OCI-LY3 (cell line): Measurements from ENCODE around the gene WWOX.

Experiments used
- H2AFZ ChIP-seq: fragments of 200-600, 300-600 bp; shearing (Covaris generic); 2 replicates; pipeline ENCODE4 v1.6.0; 2014; ENCODE audit warnings: antibody characterized with exemption, low read depth, low read length
- H3K27ac ChIP-seq: fragments of 200-600, 300-600 bp; sonication (generic); 2 replicates; pipeline ENCODE4 v1.5.1; 2014; ENCODE audit warnings: mild to moderate bottlenecking, low read length, moderate library complexity, mixed read lengths
- H3K27me3 ChIP-seq: fragments of 200-600, 300-600 bp; sonication (generic); 2 replicates; pipeline ENCODE4 v1.6.1; 2014; ENCODE audit warnings: low read depth, low read length, mixed read lengths
- H3K36me3 ChIP-seq: fragments of 200-600, 300-600 bp; sonication (generic); replicated peaks from 2 replicates; pipeline ENCODE3; 2014; ENCODE audit warnings: low read depth, low read length, mixed read lengths
- H3K4me1 ChIP-seq: fragments of 300-600, 200-600 bp; sonication (generic); 2 replicates; pipeline ENCODE4 v1.6.1; 2014; ENCODE audit warnings: low read length, mixed read lengths
- H3K4me2 ChIP-seq: fragments of 200-600, 300-600 bp; sonication (generic); 2 replicates; pipeline ENCODE4 v1.6.1; 2014; ENCODE audit warnings: low read length, mixed read lengths
- H3K4me3 ChIP-seq: fragments of 300-600, 200-600 bp; sonication (generic); 2 replicates; pipeline ENCODE4 v1.5.1; 2014; ENCODE audit warnings: antibody characterized with exemption, mild to moderate bottlenecking, low read length, moderate library complexity
- H3K79me2 ChIP-seq: fragments of 300-600, 200-600 bp; shearing (Covaris generic); 2 replicates; pipeline ENCODE4 v1.6.1; 2014; ENCODE audit warnings: mild to moderate bottlenecking, low read length, mixed read lengths
- H3K9ac ChIP-seq: fragments of 300-600, 200-600 bp; shearing (Covaris generic); 2 replicates; pipeline ENCODE4 v1.6.0; 2014; ENCODE audit warnings: mild to moderate bottlenecking, low read length, moderate library complexity
- H3K9me3 ChIP-seq: fragments of 200-600, 300-600 bp; shearing (Covaris generic); 2 replicates; pipeline ENCODE4 v1.6.1; 2014; ENCODE audit warnings: low read length, mixed read lengths; ENCODE audit not compliant: insufficient read depth
- H4K20me1 ChIP-seq: fragments of 200-600, 300-600 bp; sonication (generic); 2 replicates; pipeline ENCODE4 v1.6.1; 2016; ENCODE audit warnings: low read length, mixed read lengths; ENCODE audit not compliant: insufficient read depth
- EZH2phosphoT487 ChIP-seq: fragments of 200-600 bp; shearing (Covaris generic); IDR thresholded peaks from 2 replicates; pipeline ENCODE4 v1.6.1; 2018; ENCODE audit warnings: antibody characterized with exemption, mixed run types, low read depth
- TF ChIP-seq, protein P1 (sequence below): fragments of 200-600, 300-600 bp; sonication (generic); IDR thresholded peaks from 2 replicates; pipeline ENCODE4 v1.5.1; 2014; ENCODE audit warnings: antibody characterized with exemption, low read length, low read depth

WWOX gene

DNA sequence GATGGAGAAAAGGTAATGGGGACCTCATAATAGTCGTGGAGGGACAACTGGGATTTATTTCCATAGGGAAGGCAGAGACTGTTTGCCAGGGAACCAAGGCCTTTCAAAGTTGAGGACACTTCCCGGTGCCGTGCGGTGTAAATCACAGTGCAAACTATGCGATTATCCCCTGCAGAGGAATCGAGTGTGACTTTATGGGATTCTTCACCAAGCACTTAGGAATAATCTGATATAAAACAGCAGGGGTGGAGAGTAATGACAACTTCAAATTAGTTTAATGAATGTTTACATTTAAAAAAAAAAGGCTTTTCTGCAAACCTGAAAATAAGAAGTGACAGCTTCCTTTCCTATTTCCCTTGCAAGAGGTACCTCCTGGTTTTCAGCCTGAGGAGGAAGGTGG, 962.9 kb downstream of the WWOX start:
- TF ChIP-seq, protein P1, sequence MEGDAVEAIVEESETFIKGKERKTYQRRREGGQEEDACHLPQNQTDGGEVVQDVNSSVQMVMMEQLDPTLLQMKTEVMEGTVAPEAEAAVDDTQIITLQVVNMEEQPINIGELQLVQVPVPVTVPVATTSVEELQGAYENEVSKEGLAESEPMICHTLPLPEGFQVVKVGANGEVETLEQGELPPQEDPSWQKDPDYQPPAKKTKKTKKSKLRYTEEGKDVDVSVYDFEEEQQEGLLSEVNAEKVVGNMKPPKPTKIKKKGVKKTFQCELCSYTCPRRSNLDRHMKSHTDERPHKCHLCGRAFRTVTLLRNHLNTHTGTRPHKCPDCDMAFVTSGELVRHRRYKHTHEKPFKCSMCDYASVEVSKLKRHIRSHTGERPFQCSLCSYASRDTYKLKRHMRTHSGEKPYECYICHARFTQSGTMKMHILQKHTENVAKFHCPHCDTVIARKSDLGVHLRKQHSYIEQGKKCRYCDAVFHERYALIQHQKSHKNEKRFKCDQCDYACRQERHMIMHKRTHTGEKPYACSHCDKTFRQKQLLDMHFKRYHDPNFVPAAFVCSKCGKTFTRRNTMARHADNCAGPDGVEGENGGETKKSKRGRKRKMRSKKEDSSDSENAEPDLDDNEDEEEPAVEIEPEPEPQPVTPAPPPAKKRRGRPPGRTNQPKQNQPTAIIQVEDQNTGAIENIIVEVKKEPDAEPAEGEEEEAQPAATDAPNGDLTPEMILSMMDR = no peak
- no peak for TF ChIP-seq EZH2phosphoT487
- Histone ChIP-seq H3K36me3 (no peaks in the 10 kb centered on the region), H3K79me2 (no peaks in the 10 kb centered on the region), H3K4me1 (no peaks in the 10 kb centered on the region), H3K27ac (no peak overlapping the region), H2AFZ (no peak overlapping the region), H3K4me2 (no peak overlapping the region), H3K9me3 (no peaks in the 10 kb centered on the region), H3K4me3 (no peak overlapping the region), H4K20me1 (no peaks in the 10 kb centered on the region), H3K9ac (no peak overlapping the region), H3K27me3 (peaks cover 34% of the 10 kb centered on the region)

DNA sequence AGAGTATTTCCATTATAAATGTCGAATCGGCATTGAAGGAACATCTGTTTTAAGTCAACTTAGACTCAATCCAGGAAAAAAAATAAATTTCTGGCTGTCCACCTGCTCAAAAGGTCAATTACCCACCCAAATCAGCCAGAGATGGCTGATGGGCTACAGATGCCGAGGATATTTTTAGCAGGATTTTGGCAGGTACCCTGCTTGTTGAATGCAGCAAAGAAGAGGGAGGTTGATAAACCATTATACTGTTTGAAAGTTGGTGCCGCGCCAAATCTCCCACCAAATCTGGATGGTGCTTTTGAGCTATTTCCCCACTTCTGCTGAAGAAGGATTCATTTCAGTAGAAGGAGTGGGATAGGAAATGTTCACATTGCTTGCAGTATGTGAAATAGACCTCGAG, 963.4 kb downstream of the WWOX start:
- H3K27me3 ChIP-seq = peaks cover 34% of the 10 kb centered on the region
- H3K4me1 ChIP-seq = no peaks in the 10 kb centered on the region
- H3K9ac ChIP-seq = no peak overlapping the region
- H4K20me1 ChIP-seq = no peaks in the 10 kb centered on the region; the same call in 1 of the 2 replicates
- H2AFZ ChIP-seq = no peak overlapping the region
- H3K36me3 ChIP-seq = no peaks in the 10 kb centered on the region
- H3K79me2 ChIP-seq = no peaks in the 10 kb centered on the region
- no peak overlapping the region for H3K4me2 ChIP-seq
- no peaks in the 10 kb centered on the region for H3K9me3 ChIP-seq
- TF ChIP-seq, protein P1 = no peak
- TF ChIP-seq EZH2phosphoT487 = no peak
- no peak overlapping the region for H3K27ac ChIP-seq
- H3K4me3 ChIP-seq = no peak overlapping the region

DNA sequence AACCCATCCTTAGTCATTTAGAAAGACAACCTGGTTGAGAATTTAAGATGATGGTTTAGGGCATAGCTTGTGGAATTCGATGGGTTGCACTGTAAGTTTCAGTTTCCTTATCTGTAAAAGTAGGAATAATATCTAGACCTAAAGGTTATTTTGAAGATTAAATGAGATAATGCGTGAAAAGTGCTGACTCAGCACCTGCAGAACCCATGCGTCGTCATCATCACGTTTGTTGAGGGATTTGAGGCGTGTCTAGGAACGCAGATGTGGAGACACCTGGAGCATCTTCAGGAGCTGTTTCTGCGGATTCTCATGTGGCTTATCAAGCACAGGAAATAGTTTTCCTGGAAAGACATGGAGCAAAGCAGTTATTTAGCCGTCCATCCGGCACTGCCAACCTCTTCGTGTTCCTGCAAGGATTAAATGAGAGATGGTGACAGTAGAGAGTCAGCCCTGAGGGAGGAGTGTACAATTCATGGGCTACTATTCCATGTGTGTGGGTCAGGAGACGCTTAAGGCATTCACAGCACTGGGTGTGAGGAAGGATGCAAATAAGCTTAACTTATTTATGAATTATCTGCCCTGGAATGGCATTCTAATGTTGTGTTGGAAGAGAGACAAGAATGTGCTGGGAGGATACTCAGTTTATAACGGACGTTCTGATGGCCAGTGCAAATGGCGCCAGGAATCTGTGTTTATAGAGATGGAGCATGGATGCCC, 965.0 kb downstream of the WWOX start:
- no peaks in the 10 kb centered on the region; the same call in 1 of the 2 replicates for H4K20me1 ChIP-seq
- no peaks in the 10 kb centered on the region for H3K9me3 ChIP-seq
- TF ChIP-seq, protein P1 = no peak
- TF ChIP-seq EZH2phosphoT487 = no peak
- H3K9ac ChIP-seq = no peak overlapping the region
- H3K36me3 ChIP-seq = no peaks in the 10 kb centered on the region
- no peak overlapping the region for H3K4me2 ChIP-seq
- no peaks in the 10 kb centered on the region for H3K79me2 ChIP-seq
- no peak overlapping the region for H3K27ac ChIP-seq
- H2AFZ ChIP-seq = no peak overlapping the region
- no peak overlapping the region for H3K4me3 ChIP-seq
- peaks cover 36% of the 10 kb centered on the region for H3K27me3 ChIP-seq
- H3K4me1 ChIP-seq = no peaks in the 10 kb centered on the region

DNA sequence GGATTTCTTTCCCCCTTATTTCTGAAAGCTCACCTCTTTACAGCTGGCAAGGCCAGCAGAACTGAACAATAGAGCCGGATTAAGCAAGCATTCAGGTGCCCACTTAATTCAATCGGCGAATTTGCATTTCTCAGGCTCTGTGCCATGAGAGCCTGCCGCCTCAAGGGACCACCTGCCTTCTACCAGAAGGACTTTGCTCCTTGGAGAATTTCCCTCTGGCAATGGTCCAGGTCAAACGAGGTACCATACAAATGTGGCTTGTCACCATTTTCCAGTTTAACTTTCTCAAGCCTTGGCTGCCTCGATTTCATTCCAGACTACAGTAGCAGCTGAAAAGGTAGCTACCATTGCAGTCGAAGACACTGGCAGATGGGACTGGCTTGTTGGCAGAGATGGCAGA, 967.1 kb downstream of the WWOX start:
- H3K9ac ChIP-seq = no peak overlapping the region
- H4K20me1 ChIP-seq = no peaks in the 10 kb centered on the region; the same call in 1 of the 2 replicates
- no peaks in the 10 kb centered on the region for H3K36me3 ChIP-seq
- no peaks in the 10 kb centered on the region for H3K4me1 ChIP-seq
- peaks cover 35% of the 10 kb centered on the region; the same call in 1 of the 2 replicates for H3K27me3 ChIP-seq
- H3K4me2 ChIP-seq = no peak overlapping the region
- TF ChIP-seq, protein P1 = no peak
- no peak for TF ChIP-seq EZH2phosphoT487
- no peak overlapping the region for H2AFZ ChIP-seq
- no peaks in the 10 kb centered on the region for H3K9me3 ChIP-seq
- H3K4me3 ChIP-seq = no peak overlapping the region
- no peak overlapping the region for H3K27ac ChIP-seq
- H3K79me2 ChIP-seq = no peaks in the 10 kb centered on the region
